Ishikawa (cell line): ENCODE results near the gene RBP3.

Source experiments
- CEBPB ChIP-seq: IDR thresholded peaks from 2 replicates; pipeline ENCODE4 v1.6.1; 2012
- CREB1 ChIP-seq: IDR thresholded peaks from 2 replicates; pipeline ENCODE4 v1.6.1; 2012; ENCODE audit warnings: low read depth
- EGR1 ChIP-seq: IDR thresholded peaks from 2 replicates; pipeline ENCODE4 v1.6.1; 2012
- EP300 ChIP-seq: IDR thresholded peaks from 2 replicates; pipeline ENCODE4 v1.6.1; 2012; ENCODE audit warnings: borderline replicate concordance
- FOXM1 ChIP-seq: IDR thresholded peaks from 2 replicates; pipeline ENCODE4 v1.6.1; 2012; ENCODE audit warnings: low read depth, borderline replicate concordance
- MAX ChIP-seq: IDR thresholded peaks from 2 replicates; pipeline ENCODE4 v1.6.1; 2012
- NFIC ChIP-seq: IDR thresholded peaks from 2 replicates; pipeline ENCODE4 v1.6.1; 2012
- RAD21 ChIP-seq: IDR thresholded peaks from 2 replicates; pipeline ENCODE4 v1.6.1; 2012; ENCODE audit warnings: low read depth
- TAF1 ChIP-seq: IDR thresholded peaks from 2 replicates; pipeline ENCODE4 v1.6.1; 2012; ENCODE audit warnings: low read depth, mild to moderate bottlenecking
- TCF12 ChIP-seq: IDR thresholded peaks from 2 replicates; pipeline ENCODE4 v1.6.1; 2012; ENCODE audit warnings: low read depth
- TEAD4 ChIP-seq: IDR thresholded peaks from 2 replicates; pipeline ENCODE4 v1.6.1; 2012
- USF1 ChIP-seq: IDR thresholded peaks from 2 replicates; pipeline ENCODE4 v1.6.1; 2012
- YY1 ChIP-seq: IDR thresholded peaks from 2 replicates; pipeline ENCODE4 v1.6.1; 2012; ENCODE audit warnings: low read depth
- ZBTB7A ChIP-seq: IDR thresholded peaks from 2 replicates; pipeline ENCODE4 v1.6.1; 2012; ENCODE audit warnings: low read depth
- TF ChIP-seq, protein P1 (sequence below): IDR thresholded peaks from 2 replicates; pipeline ENCODE4 v1.6.1; 2012; ENCODE audit warnings: low read depth, mild to moderate bottlenecking

RBP3 gene

GRCh38 chr10:47319784-47320183 is 28.4 kb upstream of the RBP3 start:
- TF ChIP-seq MAX (no peak), RAD21 (no peak), NFIC (no peak), YY1 (no peak), CEBPB (no peak), EGR1 (no peak), TAF1 (no peak), TCF12 (no peak), ZBTB7A (no peak), FOXM1 (no peak), USF1 (no peak), EP300 (no peak), TEAD4 (no peak), CREB1 (no peak)
- TF ChIP-seq, protein P1, sequence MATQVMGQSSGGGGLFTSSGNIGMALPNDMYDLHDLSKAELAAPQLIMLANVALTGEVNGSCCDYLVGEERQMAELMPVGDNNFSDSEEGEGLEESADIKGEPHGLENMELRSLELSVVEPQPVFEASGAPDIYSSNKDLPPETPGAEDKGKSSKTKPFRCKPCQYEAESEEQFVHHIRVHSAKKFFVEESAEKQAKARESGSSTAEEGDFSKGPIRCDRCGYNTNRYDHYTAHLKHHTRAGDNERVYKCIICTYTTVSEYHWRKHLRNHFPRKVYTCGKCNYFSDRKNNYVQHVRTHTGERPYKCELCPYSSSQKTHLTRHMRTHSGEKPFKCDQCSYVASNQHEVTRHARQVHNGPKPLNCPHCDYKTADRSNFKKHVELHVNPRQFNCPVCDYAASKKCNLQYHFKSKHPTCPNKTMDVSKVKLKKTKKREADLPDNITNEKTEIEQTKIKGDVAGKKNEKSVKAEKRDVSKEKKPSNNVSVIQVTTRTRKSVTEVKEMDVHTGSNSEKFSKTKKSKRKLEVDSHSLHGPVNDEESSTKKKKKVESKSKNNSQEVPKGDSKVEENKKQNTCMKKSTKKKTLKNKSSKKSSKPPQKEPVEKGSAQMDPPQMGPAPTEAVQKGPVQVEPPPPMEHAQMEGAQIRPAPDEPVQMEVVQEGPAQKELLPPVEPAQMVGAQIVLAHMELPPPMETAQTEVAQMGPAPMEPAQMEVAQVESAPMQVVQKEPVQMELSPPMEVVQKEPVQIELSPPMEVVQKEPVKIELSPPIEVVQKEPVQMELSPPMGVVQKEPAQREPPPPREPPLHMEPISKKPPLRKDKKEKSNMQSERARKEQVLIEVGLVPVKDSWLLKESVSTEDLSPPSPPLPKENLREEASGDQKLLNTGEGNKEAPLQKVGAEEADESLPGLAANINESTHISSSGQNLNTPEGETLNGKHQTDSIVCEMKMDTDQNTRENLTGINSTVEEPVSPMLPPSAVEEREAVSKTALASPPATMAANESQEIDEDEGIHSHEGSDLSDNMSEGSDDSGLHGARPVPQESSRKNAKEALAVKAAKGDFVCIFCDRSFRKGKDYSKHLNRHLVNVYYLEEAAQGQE, result no peak

- no peak for TF ChIP-seq FOXM1
- no peak for TF ChIP-seq TEAD4
- TF ChIP-seq NFIC, result no peak
- no peak for TF ChIP-seq RAD21
- no peak for TF ChIP-seq USF1
- TF ChIP-seq YY1, result no peak
- no peak for TF ChIP-seq ZBTB7A
- no peak for TF ChIP-seq TAF1
- TF ChIP-seq EP300, result no peak
- no peak for TF ChIP-seq CEBPB
- TF ChIP-seq EGR1, result no peak
- TF ChIP-seq, protein P1, result no peak
- no peak for TF ChIP-seq TCF12
- no peak for TF ChIP-seq CREB1
- no peak for TF ChIP-seq MAX
These were observed 27.4 kb upstream of the RBP3 start for GRCh38 chr10:47320812-47321211.

- no peak for TF ChIP-seq RAD21
- no peak for TF ChIP-seq TEAD4
- no peak for TF ChIP-seq EGR1
- TF ChIP-seq USF1, result no peak
- no peak for TF ChIP-seq FOXM1
- TF ChIP-seq CEBPB, result no peak
- TF ChIP-seq, protein P1, result no peak
- no peak for TF ChIP-seq YY1
- TF ChIP-seq TCF12, result no peak
- TF ChIP-seq EP300, result no peak
- no peak for TF ChIP-seq NFIC
- no peak for TF ChIP-seq ZBTB7A
- no peak for TF ChIP-seq CREB1
- TF ChIP-seq MAX, result no peak
- no peak for TF ChIP-seq TAF1
These were observed 26.5 kb upstream of the RBP3 start for GRCh38 chr10:47321521-47322195.
